H1 (cell line): Measurements from ENCODE around the gene CCL7. TPM values are rescaled to one million over a fixed set of nuclear protein-coding genes. Genes with fewer than 3 reads are reported as not detected.

Experiments used
- CHD7 ChIP-seq: fragments of 300-600 bp; sonication (generic); IDR thresholded peaks from 2 replicates; pipeline ENCODE4 v1.7.1; 2012; ENCODE audit warnings: low read length, moderate library complexity, mild to moderate bottlenecking, inconsistent platforms; ENCODE audit not compliant: insufficient replicate concordance
- KDM4A ChIP-seq: IDR thresholded peaks from one replicate; pipeline ENCODE4 v1.7.1; 2012; ENCODE audit warnings: low read depth, mild to moderate bottlenecking, moderate library complexity, low read length, inconsistent platforms; ENCODE audit not compliant: severe bottlenecking
- SIN3A ChIP-seq, 2 experiments: IDR thresholded peaks in 1 of 2; conservative IDR thresholded peaks in 1 of 2; 2 replicates each; pipeline ENCODE4 v1.6.1; 2011 to 2012; ENCODE audit warnings: low read length in 2 of 2, improper control_type of control experiment in 1 of 2, low read depth in 1 of 2, mild to moderate bottlenecking in 1 of 2
- SRF ChIP-seq: IDR thresholded peaks from 2 replicates; pipeline ENCODE4 v1.6.1; 2011; ENCODE audit warnings: mild to moderate bottlenecking, low read depth, low read length, moderate library complexity
- polyA plus RNA-seq, 7 experiments: library from polyadenylated mRNA; depleted of rRNA in 3 of 7; stranded (reverse) in 5 of 7; unstranded in 2 of 7; fragments of >200 nt in 5 of 7; fragments of 200-250 nt in 2 of 7; gene quantifications; 1 replicate in 5 of 7; 2 replicates in 1 of 7; 4 replicates in 1 of 7; pipeline versions ENCODE4 v1.2.1 to v1.2.3, GENCODE V29; 2011 to 2013; ENCODE audit warnings: missing spikeins in 2 of 7, mixed read lengths in 2 of 7
- total RNA-seq: library from RNA; stranded (reverse); fragmentation: NEBNext Ultra II Directional; extraction: Animal tissue kit (Norgen Biotek cat#: 25700); gene quantifications from 2 replicates; pipeline ENCODE4 v1.2.1, GENCODE V29; 2021

CCL7 gene
- total and polyA plus RNA-seq, 2 of the 8 experiments (the other 6 are each of a cell fraction or from before 2014, with no cell fraction given) = not detected

- TF ChIP-seq SIN3A (conservative IDR thresholded peaks at IDR 0.05 in 1 of 2, IDR thresholded peaks at IDR 0.05 in 1 of 2; ENCODE audit: low read depth in 1 of 2, low read length in 2 of 2) (no peak), KDM4A (no peak), CHD7 (no peak), SRF (no peak)
These were observed 41.2 kb upstream of the CCL7 start (continued) for GRCh38 chr17:34228781-34229180.
